Activated naive CD4-positive, alpha-beta T cell treated with anti-CD3 and anti-CD28 coated beads, Interleukin-2, amount 50 U/mL, for 16 hours (primary cell): Measurements from ENCODE around the gene C17orf107.
"Not testable (repeated sequence)": the region's sequence is repeated elsewhere in the genome, so short reads cannot be mapped to it uniquely, and the experiment has no call there.

Experiments
- DNase-seq: peaks from one replicate; pipeline ENCODE4 v3.0.0-alpha.2; 2020

The C17orf107 gene

DNA sequence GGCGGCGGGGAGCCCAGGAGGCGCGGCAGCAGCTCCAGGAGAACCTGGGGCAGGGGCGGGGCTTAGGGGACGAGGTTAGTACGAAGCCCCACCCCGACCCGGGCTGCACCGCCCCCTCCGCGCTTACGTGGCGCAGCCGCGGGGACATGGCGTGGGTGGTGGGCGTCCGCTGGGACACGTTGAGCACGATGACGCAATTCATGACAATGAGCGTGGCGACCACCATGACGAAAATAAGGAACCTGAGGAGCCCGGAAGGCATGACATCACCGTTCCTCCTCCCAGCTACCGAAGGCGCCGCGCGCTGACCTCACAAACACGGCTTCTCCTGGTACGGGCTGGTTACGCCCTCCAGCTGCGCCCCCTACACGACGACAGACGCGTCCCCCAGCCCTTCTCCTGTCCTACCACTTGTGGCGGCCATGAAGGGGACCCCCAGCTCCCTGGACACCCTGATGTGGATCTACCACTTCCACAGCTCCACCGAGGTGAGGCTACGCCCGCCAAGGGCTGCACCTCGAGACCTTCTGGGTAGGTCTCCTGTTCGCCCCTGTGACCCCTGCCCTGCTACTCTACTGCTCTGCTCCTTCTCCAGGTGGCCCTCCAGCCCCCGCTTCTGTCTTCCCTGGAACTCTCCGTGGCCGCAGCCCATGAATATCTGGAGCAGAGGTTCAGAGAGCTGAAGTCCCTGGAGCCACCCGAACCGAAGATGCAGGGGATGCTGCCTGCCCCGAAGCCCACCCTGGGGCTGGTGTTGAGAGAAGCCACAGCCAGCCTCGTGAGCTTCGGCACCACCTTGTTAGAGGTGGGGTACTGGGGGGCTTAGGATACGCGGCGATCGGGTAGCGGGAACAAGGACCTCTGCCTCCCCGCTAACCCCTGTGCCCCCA is at the start of gene C17orf107:
Gene C17orf107 (plus strand): TSS at position 196 of the 890 bp plus-strand sequence. CDS start 227 bp downstream, at position 423.
- peak; percentile 98 for DNase-seq

DNA sequence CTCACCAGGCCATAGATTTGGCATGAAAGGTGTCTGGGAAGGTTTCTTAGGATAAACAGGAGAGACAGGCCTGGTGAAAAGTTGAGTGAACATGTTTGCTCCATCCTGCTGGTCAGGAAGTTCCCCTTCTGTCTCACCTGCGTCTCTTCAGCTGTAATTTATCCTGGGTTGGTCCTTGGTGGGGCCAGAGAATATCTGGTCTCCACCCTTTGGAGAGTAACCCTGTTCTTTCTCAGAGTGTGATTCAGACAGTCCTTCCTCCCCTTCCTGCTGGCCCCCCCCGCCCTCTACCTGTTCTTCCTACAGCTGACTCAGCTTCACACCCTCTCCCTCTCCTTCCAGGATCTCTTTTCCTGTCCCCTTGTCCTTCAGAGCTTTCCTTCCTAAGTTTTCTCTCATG is 49.1 kb upstream of the C17orf107 start:
- DNase-seq, result no peak

DNA sequence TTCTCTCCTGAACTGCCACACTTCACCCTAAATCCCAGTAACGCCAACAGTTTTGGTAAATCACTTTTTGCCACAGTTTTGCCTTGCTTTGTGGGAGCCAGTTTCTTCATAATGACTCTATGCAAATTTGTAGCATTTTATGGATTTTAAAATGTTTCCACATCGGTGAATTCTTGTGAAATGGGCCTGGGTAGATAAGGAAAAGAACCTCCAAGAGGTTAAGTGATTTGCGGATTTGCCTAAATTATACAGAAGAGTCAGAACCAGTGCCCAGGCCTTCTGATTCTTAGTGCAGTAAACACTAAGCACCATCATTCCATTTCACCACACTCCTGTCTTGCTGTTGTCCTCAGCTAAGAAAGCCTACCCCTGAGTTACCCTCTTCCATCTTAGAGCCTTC is 48.3 kb upstream of the C17orf107 start:
- no peak for DNase-seq

DNA sequence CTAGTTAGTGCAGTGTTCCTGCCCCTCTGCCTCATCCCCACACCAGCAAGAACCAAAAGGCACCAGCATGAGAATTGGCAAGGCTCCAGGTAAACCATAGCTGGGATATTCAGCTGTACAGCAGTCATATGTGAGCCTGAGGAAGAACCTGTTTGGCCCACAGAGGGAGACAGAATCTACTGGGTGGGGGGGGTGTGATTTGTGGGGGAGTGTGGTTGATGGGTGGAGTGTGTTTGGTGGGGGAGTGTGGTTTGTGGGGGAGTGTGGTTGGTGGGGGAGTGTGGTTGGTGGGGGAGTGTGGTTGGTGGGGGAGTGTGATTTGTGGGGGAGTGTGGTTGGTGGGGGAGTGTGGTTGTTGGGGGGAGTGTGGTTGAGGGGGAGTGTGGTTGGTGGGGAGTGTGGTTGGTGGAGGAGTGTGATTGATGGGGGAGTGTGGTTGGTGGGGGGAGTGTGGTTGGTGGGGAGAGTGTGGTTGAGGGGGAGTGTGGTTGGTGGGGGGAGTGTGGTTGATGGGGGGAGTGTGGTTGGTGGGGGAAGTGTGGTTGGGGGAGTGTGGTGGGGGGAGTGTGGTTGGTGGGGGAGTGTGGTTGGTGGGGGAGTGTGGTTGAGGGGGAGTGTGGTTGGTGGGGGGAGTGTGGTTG is 46.6 kb upstream of the C17orf107 start:
- DNase-seq, result no peak

DNA sequence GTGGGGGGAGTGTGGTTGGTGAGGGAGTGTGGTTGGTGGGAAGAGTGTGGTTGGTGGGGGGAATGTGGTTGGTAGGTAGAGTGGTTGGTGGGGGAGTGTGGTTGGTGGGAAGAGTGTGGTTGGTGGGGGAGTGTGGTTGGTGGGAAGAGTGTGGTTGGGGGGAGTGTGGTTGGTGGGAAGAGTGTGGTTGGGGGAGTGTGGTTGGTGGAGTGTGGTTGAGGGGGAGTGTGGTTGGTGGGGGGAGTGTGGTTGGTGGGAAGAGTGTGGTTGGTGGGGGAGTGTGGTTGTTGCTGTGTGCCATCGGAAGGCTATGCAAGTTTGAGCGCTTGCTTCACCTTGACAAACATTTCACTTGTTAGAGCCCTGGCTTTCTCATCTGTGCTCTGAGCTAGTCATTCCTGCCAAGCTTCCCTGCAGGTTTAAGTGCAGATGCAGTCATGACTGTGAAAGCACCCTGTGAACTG is 46.1 kb upstream of the C17orf107 start:
- no peak for DNase-seq

DNA sequence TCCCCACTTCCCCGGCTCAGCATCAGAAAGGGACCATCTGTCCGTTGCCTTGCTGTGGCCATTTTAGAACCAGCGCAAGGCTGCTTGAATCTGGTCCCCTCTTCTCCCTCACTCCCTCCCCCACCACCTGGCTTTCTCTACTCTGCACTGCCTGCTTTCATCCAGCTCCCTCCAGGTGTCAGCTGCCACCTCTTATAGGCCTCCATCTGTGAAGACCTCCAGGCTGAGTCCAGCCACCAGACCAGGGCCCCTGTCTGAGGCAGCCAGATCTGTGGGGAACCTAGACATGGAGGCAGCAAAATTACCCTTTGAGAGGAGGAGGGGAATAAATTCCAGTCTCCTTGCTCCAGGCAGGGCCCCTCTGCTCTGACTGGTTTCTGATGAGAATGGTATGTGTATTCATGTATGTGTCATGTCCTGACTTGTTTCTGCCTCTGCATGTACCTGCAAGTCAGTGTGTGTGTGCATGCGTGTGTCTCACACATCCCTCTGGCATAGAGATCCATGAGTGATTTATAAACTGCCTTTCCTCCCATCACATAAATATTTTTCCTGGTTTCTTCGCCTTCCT is 45.1 kb upstream of the C17orf107 start:
- DNase-seq, result no peak

DNA sequence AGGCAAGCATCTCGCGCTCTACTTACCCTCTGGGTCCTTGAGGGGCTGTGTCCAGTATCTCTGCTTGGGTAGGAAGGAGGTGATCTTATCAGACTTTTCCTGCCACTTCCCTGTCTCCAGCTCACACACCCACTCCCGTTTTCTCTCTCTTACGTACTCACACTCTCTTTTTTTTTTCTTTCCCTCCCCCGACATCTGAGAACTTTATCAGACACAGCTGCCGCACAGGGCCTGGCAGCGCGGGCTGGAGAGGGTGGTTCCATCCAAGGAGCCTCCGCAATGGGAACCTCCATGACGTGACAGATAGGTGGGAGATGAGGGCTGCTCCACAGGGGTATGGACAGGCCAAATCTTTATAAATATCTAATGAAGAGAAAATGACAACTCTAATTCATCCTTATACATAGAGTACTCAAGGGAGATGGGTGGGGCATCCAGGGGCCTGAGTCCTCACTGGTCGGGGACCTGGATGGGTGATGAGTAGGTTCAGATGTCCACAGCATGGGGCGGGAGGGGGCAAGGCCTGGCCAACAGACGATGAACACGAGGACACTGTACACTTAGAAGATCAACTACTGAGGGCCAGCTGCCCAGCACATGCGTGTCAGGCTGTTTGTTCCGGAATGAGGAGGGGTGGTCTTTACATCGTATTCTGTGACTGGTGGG is 42.9 kb upstream of the C17orf107 start:
- no peak for DNase-seq

DNA sequence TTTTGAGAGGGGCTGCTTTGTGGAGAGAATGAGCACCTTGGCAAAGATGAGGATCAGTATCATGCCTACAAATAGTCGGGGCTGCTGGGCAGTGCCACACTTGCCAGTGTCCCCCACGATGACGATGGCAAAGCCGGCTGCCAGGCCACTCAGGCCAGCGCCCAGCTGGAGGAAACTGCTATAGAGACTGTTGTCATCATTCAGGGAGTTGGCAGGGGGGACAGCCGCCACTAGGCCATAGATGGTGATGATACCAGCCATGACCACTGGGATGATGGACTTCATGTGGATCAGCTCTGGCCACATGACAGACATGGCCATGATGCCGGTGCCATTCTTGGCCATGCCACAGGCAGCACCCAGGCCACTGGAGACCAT is 42.4 kb upstream of the C17orf107 start:
- no peak for DNase-seq

DNA sequence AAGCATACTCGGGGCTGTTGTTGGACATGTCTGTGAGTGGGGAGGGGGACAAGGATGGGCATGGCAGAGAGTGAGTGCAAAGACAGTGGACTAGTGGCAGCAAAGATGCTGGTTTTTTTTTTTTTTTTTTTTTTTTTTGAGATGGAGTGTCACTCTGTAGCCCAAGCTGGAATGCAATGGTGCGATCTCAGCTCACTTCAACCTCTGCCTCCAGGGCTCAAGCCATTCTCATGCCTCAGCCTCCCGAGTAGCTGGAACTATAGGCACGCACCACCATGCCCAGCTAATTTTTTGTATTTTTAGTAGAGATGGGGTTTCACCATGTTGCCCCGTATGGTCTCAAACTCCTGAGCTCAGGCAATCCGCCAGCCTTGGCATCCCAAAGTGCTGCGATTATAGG is 42.0 kb upstream of the C17orf107 start:
- not testable (repeated sequence) for DNase-seq

DNA sequence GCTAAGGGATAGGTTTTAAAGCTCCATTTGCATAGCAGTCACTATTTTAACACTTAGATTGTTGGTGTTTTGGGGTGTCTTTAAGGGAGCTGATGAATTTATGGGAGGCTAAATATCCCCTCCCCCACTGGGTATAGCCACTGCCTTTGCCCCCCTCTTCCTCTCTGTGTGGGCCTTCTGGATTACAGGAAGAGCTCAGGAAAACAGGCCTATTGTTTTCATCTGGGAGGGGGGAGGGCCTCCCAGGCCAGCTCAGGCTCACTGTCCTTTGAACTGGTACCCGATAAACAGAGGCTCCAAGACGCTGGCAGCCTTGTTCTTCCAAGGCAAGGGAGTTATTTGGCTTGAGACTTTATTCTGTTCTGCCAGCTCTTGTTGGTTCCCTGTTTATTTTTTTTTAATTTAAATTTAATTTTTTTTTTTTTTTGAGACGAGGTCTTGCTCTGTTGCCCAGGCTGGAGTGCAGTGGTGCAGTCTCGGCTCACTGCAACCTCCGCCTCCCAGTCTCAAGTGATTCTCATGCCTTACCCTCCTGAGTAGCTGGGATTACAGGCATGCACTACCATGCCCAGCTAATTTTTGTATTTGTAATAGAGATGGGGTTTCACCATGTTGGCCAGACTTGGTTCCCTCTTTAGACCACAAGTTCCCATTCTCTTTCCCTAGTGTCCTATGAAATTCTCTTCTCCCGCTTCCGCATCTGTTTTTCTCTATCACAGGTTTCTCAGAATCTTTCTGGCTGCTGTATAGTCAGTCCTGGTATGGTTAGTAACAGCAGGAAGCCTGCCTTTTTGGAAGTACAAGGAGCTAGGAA is 41.1 kb upstream of the C17orf107 start:
- no peak for DNase-seq

DNA sequence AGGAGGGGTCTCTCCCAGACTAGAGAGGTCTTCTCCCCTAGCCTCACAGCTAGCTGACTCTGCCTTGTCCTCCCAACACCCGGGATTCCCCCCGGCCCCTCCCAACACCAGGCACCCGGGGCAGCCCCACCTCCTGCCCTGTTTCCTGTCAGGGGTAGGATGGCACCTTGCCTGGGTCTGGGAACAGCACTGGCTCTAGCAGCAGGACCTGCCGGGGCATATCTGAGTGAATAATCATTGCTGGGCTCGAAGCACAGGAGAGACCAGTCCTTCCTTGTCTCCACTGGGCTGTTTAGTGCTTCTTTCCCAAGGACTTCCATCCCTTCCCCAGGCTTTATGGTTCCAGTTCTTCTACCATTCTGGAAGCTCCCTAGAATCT is 40.5 kb upstream of the C17orf107 start:
- no peak for DNase-seq

DNA sequence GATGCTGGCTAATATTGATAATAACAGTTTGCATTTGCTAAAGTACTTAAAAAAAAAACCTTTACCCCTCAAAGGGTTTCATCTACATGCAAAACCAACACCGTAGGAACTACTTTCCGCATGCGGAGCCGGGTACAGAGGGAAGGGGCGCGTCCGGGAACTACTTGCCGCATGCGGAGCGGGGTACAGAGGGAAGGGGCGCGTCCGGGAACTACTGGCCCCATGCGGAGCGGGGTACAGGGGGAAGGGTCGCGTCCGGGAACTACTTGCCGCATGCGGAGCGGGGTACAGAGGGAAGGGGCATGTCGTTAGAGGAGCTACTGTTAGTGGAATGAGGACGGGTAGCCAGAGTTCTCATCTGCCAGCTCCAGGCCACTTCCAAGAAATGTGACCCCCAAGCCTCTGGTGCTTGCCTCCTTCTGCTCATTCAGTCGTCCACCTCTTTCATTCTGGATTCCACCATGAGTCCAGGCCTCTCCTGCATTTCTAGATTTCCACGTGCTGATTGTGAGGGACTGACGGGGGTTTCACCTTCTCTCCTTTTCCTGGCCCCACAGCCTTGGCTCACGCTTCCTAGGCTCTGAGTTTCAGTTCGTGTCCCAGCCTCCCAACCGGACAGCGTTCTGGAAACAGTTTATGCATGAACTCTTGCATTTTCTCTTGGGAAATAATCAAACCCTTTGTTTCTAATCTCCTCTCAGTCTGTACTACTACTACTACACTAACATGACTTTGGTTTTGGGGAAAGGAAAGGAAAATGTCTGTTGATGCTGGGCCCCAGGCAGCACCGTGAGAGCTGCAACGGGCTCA is 39.3 kb upstream of the C17orf107 start:
- no peak for DNase-seq

DNA sequence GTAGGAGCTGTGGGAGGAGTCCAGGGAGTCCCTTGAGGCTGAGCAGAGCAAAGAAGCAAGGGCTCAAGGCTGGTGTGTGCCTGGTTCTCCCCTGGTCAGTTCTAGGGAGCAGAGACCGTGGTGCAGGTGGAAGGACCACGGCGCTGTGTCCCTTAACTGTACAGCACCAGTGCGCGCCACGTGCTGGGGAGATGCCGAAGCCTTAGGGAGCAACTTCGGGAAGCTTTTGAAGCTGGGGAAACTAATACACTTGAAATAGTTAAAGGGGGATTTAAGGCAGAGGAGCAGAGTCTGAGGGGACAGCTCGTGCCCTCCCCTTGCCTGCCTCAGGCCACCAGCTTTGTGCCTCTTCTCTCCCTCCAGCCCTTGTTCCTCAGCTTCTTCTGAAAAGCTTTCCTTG is 38.7 kb upstream of the C17orf107 start:
- no peak for DNase-seq

DNA sequence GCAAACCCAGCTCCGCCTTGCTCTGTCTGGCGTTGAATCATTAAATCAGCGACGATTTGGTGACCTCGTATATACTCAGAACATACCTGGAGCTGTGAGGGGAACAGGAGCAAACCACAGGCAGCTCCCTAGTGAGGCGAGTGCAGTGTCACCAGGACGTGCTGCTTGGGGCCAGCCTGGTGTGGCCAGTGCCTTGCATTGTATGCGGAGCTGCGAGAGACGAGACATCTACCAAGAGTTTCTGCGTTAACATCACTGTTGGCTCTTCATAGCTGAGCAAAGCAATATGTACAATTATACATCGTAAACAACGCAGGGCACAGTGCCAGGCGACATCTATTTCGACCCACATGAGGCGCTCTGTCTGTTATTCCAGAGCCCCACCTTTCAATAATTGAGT is 38.3 kb upstream of the C17orf107 start:
- DNase-seq, result no peak

DNA sequence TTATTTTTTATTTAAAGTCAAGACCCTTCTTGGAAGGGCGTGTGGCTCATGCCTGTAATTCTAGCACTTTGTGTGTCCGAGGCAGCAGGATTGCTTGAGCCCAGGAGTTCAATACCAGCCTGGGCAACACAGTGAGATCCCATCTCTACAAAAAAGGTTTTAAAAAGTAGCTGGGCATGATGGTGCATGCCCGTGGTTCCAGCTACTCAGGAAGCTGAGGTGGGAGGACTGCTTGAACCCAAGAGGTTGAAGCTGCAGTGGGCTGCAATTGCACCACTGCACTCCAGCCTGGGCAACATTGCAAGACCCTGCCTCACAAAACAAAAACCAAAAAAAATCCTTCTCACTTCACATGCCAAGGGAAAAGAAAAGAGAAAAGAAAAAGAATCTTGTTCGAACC is 36.6 kb upstream of the C17orf107 start:
- DNase-seq, result no peak

DNA sequence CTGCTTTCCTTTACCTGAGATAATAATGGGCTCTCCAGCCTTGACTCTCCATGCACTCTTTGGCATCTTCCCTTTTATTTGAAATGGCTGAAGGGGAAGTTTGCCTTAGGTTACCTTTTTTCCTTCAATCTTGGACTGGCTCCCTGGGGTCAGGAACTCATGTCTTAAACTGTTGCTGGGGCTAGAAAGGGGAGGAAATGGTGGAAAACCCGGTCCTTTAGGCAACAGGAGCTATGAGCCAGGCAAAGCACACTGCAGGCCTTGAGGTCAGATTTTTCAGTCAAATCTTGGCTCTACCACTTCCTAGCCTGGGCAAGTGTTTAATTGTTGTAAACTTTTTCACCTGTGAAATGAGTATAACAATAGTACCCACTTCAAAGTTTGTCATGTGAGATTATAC is 36.0 kb upstream of the C17orf107 start:
- no peak for DNase-seq

DNA sequence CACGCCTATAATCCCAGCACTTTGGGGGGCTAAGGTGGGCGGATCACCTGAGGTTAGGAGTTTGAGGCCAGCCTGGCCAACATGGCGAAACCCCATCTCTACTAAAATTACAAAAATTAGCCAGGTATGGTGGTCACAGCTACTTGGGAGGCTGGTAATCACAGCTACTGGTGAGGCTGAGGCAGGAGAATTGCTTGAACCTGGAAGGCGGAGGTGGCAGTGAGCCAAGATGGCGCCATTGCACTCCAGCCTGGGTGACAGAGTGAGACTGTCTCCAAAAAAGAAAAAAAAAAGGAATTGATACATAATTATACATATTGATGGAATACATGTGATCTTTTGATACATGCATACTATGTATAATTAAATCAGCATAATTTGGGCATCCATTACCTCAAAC is 31.8 kb upstream of the C17orf107 start:
- DNase-seq, result not testable (repeated sequence)

DNA sequence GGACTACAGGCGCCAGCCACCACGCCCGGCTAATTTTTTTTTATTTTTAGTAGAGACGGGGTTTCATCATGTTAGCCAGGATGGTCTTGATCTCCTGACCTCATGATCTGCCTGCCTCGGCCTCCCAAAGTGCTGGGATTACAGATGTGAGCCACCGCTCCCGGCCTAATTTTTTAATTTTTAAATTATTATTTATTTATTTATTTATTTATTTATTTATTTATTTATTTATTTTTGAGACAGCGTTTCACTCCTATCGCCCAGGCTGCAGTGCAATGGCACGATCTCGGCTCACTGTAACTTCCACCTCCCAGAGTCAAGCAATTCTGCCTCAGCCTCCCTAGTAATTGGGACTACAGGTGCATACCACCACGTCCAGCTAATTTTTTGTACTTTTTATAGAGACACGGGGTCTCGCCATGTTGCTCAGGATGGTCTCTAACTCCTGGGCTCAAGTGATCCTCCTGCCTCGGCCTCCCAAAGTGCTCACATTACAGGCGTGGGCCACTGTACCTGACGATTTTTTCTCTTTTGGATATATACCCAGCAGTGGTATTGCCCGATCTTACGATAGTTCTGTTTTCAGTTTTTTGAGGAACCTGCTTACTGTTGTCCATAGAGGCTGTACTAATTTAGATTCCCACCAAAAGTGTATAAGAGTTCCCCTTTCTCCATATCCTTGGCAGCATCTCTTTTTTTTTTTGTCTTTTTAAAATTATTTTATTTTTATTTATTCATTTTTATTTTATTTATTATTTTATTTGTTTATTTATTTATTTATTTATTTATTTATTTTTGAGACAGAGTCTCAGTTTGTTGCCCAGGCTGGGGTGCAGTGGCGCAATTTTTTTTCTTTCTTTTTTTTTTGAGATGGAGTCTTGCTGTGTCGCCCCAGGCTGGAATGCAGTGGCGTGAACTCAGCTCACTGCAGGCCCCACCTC is 30.0 kb upstream of the C17orf107 start:
- DNase-seq, result not testable (repeated sequence)

DNA sequence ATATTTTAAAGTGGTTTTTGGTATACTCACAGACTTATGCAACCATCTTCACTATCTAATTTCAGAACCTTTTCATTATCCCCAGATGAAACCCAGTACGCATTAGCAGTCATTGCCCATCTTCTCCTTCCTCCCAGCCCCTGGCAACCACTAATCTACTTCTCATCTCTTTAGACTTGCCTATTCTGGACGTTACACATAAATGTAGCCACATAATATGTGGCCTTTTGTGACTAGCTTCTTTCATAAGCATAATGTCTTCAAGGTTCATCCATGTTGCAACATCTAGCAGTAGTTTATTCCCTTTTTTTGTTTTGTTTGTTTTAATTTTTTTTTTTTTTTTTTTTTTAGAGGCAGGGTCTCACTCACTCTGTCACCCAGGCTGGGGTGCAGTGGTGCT is 28.5 kb upstream of the C17orf107 start:
- no peak for DNase-seq

DNA sequence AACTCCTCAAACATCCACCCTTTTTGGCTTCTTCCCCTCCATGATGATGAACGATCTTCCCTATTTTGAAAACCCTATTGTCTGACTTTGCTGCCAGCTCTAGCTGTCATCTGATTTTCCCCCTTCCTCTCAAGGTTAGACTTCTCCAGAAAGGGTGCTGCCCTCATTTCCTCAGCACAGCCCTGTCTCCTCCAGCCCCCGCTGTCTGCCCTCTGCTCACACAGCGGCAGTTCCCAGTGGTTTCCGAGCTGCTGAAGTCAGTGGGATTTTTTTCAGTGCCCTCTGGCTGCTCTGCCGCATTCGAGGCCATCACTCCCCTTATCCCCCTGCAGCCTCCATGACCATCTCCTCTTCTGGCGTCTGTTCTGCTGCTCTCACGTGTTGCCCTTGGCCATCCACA is 26.6 kb upstream of the C17orf107 start:
- no peak for DNase-seq

DNA sequence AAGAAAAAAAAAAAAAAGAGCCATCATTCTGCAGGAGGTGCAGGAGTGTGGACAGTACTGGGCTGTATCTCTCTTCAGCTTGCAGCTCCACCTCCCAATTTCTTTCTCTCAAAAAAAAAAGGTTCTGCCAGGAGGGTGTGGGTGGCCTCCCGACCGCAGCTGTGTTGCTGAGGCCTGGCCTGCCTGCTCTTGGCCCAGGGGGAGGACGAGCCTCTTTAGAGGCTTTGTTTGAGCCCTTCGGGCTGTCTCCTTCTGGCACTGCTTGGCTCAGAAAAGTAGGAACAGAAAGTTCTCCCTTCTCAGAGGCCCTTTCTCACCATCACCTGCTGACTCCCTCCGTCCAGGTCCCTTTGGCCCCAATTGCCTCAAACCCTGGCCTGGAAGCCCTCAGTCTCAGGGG is 22.2 kb upstream of the C17orf107 start:
- no peak for DNase-seq
